Measurements from ENCODE around the gene C12orf56. TPM values are rescaled to one million over a fixed set of nuclear protein-coding genes. Genes with fewer than 3 reads are reported as not detected.
A peak's percentile ranks its signal among the peaks of the same experiment; 100 is the strongest.

C12orf56 gene
- total and polyA plus RNA-seq, 8 donors, result 0.08 to 0.31 (median 0.20) TPM; not detected in 3

- intact Hi-C loops (cut with DNase I), result no loop called here
These were observed 161.3 kb downstream of the C12orf56 start for GRCh38 chr12:64229240-64229639.

GRCh38 chr12:64225626-64226025, 164.9 kb downstream of the C12orf56 start:
- no peak for TF ChIP-seq CTCF (IDR thresholded peaks at IDR 0.05)
- DNase-seq, result no peak

More at GRCh38 chr12:64229240-64229639, 161.3 kb downstream of the C12orf56 start:
- Histone ChIP-seq H3K27me3 (no peaks in the 10 kb centered on the region), H3K27ac (no peak overlapping the region), H3K4me1 (no peaks in the 10 kb centered on the region), H3K36me3 (no peaks in the 10 kb centered on the region), H3K9me3 (peaks cover 0 to 3% of the 10 kb centered on the region in 2 donors), H3K4me3 (no peak overlapping the region)
- no peak for ATAC-seq
- no peak for DNase-seq
- no peak for TF ChIP-seq CTCF (IDR thresholded peaks at IDR 0.05)

DNA sequence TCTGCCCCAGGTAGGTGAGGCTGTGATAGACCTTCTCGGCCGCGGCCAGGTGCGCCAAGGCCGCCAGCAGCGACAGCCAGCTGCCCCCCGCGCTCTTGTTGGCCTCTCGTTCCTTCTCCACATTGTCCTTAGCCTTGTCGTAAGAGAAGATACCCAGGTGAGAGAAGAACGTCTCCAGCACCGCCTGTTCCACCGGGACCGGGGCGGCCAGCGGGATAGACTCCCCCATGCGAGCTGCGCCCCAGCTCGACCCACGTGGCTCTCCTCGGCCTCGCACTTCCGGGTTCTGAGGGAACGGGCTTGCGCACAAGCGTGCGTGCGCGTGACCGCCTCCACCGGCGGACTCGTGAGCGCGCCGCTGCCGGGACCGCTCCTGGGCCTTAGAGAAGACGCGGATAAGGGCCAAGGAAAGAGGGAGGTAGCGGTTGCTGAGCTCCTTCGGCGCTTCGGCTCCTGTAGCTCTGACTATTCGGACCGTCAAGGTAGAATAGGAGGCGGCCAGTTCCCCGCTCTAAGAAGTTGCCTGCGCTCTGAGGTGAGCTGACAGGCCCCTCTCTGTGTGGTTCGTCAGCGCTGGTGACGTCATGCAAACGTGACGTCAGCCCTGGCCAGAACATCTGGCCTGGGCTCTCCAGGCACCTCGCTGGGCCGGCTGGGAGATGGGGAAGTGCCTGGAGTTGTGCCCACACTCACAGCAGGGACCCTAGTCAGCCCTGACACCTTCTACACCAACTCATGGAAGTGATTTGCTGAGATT, 168.4 kb downstream of the C12orf56 start, which contains the start of gene KICS2:
Gene KICS2 (minus strand): TSS at position 288 of the 757 bp plus-strand sequence. CDS start 59 bp downstream, at position 229.
- Histone ChIP-seq H3K4me1 (peaks cover 0 to 18% of the 10 kb centered on the region in 2 donors), H3K36me3 (no peaks in the 10 kb centered on the region), H3K9me3 (no peaks in the 10 kb centered on the region), H3K27me3 (no peaks in the 10 kb centered on the region), H3K4me3 (peak within 1 kb of the TSS; percentile 70 to 96), H3K27ac (peak within 1 kb of the TSS; percentile 88 to 91)
- ATAC-seq (peak; percentile 99), DNase-seq (peak; percentile 92 to 97 (median 95))
- TF ChIP-seq CTCF (IDR thresholded peaks at IDR 0.05), result no peak
- intact Hi-C loops (cut with DNase I), result no loop called here

More at GRCh38 chr12:64225626-64226025, 164.9 kb downstream of the C12orf56 start:
- Histone ChIP-seq H3K36me3 (no peaks in the 10 kb centered on the region), H3K27me3 (no peaks in the 10 kb centered on the region), H3K4me1 (peaks cover 0 to 10% of the 10 kb centered on the region in 2 donors), H3K4me3 (no peak overlapping the region), H3K27ac (no peak overlapping the region), H3K9me3 (peaks cover 0 to 3% of the 10 kb centered on the region in 2 donors)
- intact Hi-C loops (cut with DNase I), result no loop called here
- ATAC-seq, result no peak

GRCh38 chr12:64221651-64222008, 168.9 kb downstream of the C12orf56 start:
- Histone ChIP-seq H3K27me3 (no peaks in the 10 kb centered on the region), H3K9me3 (no peaks in the 10 kb centered on the region), H3K4me1 (peaks cover 0 to 18% of the 10 kb centered on the region in 2 donors), H3K27ac (peak overlapping the region; percentile 88 to 91), H3K4me3 (peak overlapping the region; percentile 70 to 96), H3K36me3 (no peaks in the 10 kb centered on the region)
- ATAC-seq, result peak; percentile 94
- TF ChIP-seq CTCF (IDR thresholded peaks at IDR 0.05), result no peak
- DNase-seq, result peak; percentile 74 to 93 (median 86)
- intact Hi-C loops (cut with DNase I), result no loop called here

GRCh38 chr12:64220046-64220445, 170.5 kb downstream of the C12orf56 start:
- H3K9me3 ChIP-seq, result no peaks in the 10 kb centered on the region
- intact Hi-C loops (cut with DNase I), result no loop called here
- peaks cover 0 to under 1% of the 10 kb centered on the region in 2 donors for H3K36me3 ChIP-seq
- TF ChIP-seq CTCF (IDR thresholded peaks at IDR 0.05), result no peak
- ATAC-seq (no peak), DNase-seq (no peak)
- H3K4me1 ChIP-seq, result peaks cover 0 to 18% of the 10 kb centered on the region in 2 donors
- no peak overlapping the region for H3K4me3 ChIP-seq
- no peak overlapping the region for H3K27ac ChIP-seq
- no peaks in the 10 kb centered on the region for H3K27me3 ChIP-seq

All from left lung (tissue), 10 donors.